Retinal pigment epithelial cell (primary cell): Measurements from ENCODE around the gene TBC1D20.
"Not testable (repeated sequence)": the region's sequence is repeated elsewhere in the genome, so short reads cannot be mapped to it uniquely, and the experiment has no call there.

Source experiments
- DNase-seq: peaks from one replicate; pipeline ENCODE4 v3.0.0-alpha.2; 2010; ENCODE audit warnings: low read depth
- H3K4me3 ChIP-seq: 2 replicates; pipeline ENCODE4 v1.5.1; 2011; ENCODE audit warnings: mild to moderate bottlenecking, low read length, control low read depth, moderate library complexity
- CTCF ChIP-seq: conservative IDR thresholded peaks from 2 replicates; pipeline ENCODE4 v1.5.1; 2011; ENCODE audit warnings: low read depth, low read length, control low read depth, inconsistent platforms

TBC1D20 gene, protein sequence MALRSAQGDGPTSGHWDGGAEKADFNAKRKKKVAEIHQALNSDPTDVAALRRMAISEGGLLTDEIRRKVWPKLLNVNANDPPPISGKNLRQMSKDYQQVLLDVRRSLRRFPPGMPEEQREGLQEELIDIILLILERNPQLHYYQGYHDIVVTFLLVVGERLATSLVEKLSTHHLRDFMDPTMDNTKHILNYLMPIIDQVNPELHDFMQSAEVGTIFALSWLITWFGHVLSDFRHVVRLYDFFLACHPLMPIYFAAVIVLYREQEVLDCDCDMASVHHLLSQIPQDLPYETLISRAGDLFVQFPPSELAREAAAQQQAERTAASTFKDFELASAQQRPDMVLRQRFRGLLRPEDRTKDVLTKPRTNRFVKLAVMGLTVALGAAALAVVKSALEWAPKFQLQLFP

DNA sequence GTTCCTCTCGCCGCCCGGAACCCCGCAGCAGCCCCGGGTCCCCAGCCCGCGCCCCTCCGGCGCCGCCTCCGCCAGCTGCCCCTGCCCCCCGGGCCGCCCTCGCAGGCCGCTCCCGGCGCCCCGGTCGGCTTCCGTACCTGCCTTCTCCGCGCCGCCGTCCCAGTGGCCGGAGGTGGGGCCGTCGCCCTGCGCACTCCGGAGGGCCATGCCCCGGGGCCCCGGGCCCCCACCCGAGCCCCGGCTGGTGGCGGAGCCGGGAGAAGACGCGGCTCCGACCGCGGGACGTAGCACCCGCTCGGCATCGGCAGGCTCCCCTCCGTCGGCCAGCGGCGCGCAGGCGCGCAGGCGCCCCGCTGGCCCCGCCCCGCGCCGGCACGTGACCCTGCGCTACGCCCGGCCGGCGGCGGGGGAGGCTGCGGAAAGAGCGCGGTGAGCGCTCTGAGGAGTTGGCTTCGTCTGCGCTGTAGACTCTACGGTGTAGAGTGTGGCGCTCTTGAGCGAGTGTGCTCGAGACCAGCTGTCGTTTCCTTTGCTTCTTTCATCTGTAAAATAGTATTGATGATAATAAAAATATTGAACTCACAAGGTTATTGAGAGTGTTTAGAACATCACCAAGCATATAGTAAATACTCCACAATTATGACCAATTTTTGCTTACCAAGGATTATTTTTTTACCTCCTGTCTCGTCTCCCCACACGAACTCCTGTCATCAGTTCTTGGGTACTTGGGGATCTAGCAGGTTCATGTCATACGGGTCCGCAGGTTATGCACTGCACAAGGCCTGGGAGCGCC is at the start of gene TBC1D20:
TSS of gene TBC1D20 (minus strand) at position 335 of the 793 bp plus-strand sequence. CDS start at position 207, 128 bp downstream.
- DNase-seq: peak; percentile 43
- peak; percentile 32 for TF ChIP-seq CTCF
- peak within 1 kb of the TSS; percentile 80 for H3K4me3 ChIP-seq

DNA sequence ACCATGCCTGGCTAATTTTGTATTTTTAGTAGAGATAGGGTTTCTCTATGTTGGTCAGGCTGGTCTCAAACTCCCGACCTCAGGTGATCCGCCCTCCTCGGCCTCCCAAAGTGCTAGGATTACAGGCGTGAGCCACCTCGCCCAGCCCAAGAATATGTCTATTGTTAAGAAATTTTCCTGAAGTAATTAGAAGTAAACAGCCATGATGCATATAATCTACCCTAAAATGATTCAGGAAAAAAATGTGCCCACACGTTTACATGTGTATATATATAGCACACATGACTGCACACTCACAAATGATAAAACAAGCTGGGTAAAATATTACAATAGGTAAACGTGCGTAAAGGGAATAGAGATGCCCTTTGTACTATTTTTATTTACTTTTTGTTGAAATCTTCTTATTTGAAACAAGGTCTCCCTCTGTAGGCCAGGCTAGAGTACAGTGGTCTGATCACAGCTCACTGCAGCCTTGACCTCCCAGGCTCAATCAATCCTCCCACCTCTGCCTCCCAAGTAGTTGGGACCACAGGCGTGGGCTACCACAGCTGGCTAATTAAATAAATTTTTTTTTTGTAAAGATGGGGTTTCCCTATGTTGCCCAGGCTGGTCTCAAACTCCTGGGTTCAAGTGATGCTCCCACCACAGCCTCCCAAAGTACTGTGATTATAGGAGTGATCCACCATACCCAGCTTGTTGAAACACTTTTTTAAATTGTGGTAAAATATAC is 48.2 kb upstream of the TBC1D20 start:
- not testable (repeated sequence) for H3K4me3 ChIP-seq, DNase-seq

- not testable (repeated sequence) for H3K4me3 ChIP-seq, DNase-seq
These were observed 46.0 kb upstream of the TBC1D20 start for GRCh38 chr20:508364-508787.

DNA sequence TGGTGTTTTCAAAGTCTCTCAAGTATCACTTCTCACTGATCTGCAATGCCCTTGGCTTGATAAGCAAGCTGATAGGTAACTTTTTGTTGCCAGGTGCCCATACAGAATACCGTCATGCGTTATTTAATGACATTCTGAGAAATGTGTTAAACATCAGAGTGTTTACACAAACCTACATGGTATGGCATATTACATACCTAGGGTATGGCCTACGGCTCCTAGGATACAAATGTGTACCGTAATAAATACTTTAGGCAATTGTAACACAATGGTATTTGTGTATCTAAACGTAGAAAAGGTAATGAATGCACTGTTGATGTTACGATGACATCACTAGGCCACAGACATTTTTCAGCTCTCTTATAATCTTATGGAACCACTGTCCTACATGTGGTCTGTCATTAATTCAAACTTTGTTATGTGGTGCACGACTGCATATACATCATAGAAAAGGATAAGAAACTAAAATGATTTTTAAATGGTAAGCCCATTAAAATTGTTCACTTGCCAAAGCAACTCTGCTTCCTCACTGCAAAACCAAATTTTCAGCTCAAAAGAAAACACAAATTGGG is 45.5 kb upstream of the TBC1D20 start:
- no peak for DNase-seq
- no peak for TF ChIP-seq CTCF

DNA sequence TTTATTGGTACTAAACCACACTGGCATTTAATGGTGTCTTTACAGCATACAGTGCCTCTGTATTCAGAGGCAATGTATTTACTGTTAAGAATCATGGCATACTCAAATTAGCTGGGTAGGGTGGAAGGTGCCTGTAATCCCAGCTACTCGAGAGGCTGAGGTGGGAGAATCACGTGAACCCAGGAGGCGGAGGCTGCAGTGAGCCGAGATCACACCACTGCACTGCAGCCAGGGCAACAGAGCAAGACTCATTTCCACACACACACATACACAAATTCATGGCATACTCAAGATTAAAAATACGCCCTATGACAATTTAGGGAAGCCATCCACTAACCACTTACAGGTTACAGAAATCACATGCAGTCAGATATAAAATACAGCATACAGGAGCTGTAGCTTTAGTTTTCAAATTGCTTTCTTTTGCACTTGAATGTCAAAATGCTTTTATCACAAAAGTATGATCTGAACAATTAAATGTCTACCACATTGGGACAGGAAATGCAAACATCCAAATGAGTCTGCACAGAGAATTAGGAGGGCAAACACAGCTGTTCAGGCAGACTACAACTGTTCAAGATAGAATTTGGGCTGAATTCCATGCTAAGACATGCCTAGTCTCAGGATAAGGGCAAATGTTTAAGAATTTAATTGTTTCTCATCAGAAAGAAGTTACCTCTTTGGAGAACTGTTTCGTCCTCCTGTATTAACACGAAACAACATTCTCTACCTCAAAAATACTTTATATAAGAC is 44.8 kb upstream of the TBC1D20 start:
- DNase-seq: no peak
- no peak overlapping the region for H3K4me3 ChIP-seq
- TF ChIP-seq CTCF: no peak

More for the DNA sequence above, 45.5 kb upstream of the TBC1D20 start:
- no peak overlapping the region for H3K4me3 ChIP-seq

GRCh38 chr20:504632-505075 is 42.3 kb upstream of the TBC1D20 start:
- DNase-seq: no peak
- no peak overlapping the region for H3K4me3 ChIP-seq
- no peak for TF ChIP-seq CTCF

- no peak for TF ChIP-seq CTCF
- no peak for DNase-seq
- H3K4me3 ChIP-seq: no peak overlapping the region
These were observed 40.9 kb upstream of the TBC1D20 start for GRCh38 chr20:503048-503737.
